HuH-7.5 (cell line): ENCODE measurements around the gene ROR2.
A peak's percentile ranks its signal among the peaks of the same experiment; 100 is the strongest.
"Not testable (repeated sequence)": the region's sequence is repeated elsewhere in the genome, so short reads cannot be mapped to it uniquely, and the experiment has no call there.

Experiments
- DNase-seq: peaks from one replicate; pipeline ENCODE4 v3.0.0; 2011; ENCODE audit warnings: low spot score

Gene ROR2

DNA sequence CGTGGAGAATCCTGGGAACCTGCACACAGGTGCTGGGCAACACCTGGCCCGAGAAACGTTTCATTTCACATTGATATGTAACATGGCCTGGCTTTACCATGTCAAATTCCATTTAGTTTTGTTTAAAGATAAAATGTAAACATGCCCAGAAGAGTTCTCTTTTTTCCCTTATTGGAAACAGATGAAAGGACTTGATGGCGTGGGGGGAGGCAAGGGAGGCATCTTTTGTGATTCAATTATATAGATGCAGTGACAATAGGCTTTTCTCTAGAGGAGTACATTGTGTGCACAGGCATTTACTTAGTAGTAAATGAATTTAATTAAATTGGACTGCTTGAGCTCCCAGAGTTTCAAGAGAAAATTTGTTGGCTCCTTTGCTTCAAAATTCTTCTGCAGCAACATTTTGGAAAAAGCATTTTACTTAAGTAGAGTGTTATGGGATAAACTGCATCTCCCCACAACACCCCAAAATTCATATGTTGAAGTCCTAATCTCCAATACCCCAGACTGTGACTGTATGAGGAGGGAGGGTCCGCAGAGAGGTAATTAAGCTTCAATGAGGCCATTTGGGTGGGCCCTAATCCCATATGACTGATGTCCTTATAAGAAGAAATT, 272.1 kb downstream of the ROR2 start:
- no peak for DNase-seq

DNA sequence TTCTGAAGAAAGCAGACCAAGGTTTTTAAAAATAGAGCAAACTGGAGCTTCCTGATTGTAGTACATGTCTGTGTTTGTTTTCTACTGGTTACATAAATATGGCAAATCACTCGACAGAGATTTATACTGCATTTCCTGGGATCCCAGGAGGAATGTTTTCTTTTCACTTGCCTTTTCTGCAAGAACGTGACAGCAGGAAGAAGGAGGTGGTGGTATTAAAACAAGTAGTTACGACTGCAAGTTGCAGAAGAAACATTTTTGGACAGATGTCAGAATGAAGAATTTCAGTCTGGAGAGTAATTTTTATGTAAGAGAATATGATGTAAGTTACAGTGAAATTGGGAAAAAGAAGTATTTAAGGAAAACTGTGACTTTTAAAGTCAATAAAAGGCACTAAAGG, 272.7 kb downstream of the ROR2 start:
- DNase-seq: no peak

DNA sequence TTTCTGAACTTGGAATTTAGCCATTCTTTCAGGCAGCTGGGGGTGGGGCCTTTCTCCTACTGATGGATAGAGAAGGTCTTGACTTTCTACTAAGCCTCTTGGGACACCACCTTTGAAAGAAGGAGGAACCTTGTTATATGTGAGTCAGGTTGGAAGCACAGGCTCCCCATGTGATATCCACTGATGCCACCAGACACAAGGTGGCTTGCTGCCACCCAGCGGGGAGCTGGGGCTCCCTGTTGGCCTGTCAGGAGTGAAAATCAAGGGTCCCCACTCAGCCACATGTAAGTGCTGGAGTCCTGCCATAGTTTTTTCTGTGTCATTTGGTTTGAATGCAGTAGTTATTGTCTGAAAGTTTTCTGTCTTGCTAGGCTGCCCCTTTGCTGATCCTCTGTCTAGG, 274.0 kb downstream of the ROR2 start:
- no peak for DNase-seq

DNA sequence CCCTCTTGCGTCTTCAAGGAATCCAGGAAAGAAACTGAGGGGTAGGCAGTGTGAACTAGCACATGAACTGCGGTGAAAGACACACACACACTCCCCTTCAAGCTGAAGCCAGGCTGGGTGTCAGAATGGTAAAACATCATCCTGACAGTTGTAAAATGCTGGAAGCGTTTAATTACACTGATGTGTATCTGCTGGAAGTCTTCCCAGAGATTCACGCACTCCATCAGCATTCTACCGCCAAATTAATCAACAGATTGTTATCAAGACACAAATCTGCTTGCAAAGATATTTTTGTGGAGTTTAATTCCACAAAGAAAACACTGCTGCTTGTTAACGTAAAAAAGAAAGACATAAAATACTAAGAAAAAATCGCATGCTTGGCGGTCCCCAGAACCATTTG, 285.4 kb downstream of the ROR2 start:
- no peak for DNase-seq

DNA sequence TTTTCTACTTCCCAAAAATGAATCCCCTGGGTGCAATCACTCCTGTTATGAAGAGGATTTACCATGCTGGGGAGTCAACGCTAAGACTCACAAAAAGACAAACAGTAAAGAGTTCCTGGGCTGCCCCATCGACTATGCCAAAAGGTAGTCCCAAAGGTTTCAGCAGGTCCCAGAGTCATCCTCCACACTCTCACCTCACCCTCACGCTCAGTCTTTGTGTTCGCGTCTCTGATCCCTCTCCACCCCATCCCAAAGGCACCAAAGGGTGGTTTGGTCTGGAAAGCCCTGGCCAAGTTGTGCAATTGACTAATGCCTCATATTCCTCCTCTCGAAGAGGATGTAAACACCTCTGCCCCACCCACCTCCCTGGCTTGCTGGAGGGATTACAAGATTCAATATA, 286.2 kb downstream of the ROR2 start:
- DNase-seq: no peak

DNA sequence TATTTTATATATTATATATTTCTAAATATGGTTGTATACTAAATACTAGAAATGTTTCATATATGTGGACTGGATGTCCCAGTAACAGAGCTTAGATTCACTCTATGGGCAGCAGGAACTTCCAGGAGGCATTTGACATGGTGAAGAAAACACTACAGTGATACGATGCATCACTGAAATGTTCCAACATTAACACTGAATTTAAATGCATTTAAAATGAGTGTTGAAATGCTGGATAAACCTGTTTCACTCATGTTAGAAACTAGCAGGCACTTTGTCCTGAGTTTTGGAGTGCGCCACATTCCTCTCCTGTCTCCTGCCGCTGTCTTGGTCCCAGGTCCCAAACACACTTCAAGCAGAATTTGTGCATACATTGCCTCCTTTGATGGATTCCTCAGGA, 288.6 kb downstream of the ROR2 start:
- no peak for DNase-seq

DNA sequence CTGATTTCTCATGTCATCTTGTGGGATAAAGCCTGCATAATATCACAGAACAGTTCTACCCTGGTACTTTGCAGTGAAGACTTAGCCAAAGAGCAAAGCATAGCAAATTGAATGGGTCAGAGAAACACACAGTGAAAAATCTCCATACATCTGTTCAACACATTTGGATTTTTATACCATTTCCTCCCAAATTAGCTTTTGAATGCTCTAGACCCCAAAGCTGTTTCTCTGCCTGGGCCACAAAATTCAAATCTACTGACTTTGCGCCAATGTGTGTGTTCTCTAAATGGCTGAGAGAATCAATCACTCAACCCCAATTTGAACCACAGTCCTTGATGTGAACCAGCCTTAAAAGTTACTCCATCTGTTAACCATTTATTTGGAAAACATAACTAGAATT, 289.5 kb downstream of the ROR2 start:
- no peak for DNase-seq

DNA sequence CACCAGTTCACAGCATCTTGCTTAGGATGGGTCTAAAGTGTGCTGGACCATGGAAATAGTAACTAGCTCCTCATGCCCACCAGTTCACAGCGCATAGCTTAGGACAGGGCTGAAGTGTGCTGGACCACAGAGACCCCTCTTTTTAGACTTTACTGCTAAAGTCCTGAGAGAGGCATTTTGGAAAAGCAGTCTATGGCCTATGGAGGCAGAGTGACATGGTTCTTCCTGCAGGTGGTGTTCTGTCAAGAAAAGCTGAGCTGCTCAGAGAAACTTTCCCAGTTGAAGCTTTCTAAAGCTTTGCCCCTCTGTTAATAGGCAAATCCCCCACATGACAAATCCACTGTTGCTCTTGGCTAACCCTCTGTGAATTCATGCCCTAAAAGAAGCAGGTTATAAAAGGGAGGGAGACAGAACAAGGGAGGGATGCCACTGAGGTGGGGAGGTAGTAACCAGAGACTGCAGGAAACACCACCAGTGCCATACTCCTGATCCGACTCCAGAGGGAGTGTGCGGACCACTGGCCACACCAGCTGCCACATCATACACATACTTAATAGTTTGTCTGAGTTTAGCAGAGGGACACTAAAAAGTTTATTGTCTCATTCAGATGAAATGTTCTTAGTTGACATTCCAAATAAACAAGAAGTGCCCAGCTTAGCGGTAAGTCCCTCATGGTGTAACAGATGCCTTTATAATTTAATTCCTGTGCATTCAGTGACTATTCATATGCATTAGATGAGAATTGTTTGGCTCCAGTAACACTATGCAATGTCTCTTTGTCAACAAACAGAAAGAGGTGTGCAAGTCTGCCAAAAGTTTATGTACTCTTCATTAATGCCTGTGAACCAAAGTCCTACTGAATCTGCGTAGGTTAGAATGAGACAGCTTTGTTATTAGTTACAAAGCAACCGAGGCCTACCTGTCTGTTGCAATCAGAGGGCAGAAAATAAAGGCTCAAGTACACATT, 290.2 kb downstream of the ROR2 start:
- DNase-seq: peak; percentile 18

DNA sequence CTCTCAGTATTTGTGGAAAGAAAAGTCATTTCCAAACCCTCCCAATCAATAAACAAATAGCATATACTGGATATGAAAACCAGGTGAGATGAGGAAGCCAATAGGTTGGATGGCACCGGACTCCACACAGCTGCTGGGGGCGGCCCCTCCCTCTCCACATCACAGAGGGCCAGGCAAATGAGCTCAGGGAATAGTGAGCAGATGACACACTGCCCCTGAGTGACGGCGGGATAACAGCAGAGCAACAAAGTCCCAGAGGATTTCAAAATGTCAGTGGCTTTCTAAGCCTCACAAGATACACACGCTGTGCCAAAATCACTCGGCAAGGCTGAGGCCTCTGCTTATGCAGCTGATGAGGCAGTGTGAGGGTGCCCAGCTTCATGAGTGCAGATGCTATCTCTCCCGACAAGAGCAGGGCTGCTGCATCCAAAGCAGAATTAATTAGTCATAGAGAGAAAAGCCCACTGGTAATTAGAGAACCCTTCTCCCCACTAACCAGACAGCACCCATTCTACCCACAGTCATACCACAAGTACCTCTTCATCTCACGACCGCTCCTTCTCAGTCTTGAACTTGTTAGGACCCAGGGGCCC, 291.4 kb downstream of the ROR2 start:
- no peak for DNase-seq

DNA sequence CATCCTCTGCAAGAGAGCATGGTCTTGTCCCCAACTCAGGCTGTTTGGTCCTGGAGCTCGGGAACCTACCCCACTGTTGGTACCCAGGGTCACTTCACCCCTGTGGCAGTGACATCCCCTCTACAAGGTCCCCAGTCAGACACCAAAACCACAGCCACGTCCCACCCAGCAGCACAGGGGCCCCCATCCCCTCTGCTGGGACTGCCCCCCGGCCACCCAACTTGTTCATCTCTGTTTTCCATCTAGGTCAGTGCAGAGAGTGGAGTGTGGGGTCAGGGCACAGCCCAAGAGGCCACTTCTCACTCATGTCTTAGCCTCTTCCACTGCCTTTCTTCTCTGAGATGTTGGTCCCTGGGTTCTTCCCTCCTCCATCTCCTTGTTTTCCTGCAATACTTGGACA, 292.5 kb downstream of the ROR2 start:
- no peak for DNase-seq

DNA sequence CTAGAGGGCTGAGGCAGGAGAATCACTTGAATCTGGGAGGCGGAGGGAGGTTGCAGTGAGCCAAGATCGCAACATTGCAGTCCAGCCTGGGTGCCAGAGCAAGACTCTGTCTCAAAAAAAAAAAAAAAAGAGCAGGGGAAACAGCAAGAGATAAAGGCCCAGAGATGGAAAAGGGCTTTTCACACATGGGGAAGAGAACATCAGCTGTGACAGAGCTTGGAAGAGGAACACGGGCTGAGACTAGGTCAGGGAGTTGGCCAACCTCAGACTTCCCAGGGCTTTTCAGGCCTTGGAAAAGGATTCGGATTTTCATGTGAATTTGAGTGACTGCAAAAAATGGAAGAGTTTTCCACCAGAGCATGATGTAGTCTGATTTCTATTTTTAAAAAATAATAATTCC, 294.4 kb downstream of the ROR2 start:
- DNase-seq: no peak

DNA sequence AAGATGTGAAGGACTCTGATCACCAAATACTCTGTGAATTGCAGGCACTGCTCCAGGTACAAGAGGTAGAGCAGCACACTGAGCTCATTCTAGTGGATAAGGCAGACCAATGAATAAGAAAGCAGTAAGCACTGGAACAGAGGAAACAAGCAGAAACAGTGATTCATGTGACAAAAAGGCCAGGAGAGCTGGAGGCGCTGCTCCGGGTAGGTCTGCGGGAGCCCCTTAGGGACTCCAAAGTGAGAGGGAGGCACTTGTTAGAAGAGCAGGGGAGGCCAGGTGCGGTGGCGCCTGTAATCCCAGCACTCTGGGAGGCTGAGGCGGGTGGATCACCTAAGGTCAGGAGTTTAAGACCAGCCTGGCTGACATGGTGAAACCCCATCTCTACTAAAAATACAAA, 294.8 kb downstream of the ROR2 start:
- no peak for DNase-seq

DNA sequence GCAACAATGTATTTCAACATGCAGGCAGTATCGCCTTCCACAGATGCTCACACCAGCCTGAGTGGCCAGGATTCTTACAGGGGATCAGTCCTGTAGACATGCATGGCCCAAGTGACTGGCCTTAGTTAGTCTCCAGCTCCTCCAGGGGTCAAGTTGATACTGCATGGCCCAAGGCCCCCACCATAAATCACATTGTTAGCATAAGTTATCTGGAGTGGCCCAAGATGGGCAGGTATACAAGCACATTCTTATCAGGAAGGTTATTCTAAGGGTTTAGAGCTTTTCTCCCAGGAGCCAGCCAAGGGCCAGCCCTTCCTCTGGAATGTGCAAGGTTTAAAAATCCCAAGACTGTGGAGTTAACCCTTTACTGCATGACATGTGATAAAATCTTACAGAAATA, 295.5 kb downstream of the ROR2 start:
- no peak for DNase-seq

DNA sequence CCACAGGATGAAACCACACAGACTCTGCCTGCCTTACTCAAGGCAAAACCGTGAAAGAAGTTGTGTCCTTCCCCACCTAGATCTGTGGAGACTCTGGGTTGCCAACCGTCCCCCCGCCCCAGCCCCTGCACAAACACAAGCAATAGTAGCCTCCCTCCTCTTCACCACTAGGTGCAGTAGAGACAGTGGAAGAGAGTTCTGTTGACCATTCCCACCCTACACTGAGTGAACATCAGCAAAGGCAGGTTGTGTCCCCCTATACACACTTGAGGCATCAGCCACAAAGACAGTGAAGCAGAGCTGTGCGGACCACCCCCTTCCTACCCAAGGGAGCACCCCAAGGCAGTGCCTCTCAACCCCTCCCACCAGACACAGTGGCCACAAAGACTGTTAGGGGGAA, 302.7 kb downstream of the ROR2 start:
- DNase-seq: no peak

DNA sequence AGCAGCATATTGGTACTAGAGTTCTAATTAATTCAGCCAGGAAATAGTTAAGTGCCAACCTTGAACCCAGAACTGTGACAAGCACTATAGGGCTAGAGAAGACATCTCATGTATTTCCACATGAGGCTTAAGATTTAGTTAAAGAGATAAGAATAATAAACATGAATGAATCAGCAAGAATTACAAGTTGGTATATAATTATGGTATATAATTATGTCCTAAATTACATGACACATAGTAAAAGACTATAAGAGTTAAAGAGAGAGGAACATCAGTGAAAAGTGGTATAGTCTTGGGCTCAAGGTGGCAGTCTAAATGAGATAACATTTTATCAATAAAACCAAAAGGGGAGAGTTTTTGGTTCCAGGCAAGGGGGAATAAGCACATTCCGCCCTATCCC, 303.3 kb downstream of the ROR2 start:
- no peak for DNase-seq

DNA sequence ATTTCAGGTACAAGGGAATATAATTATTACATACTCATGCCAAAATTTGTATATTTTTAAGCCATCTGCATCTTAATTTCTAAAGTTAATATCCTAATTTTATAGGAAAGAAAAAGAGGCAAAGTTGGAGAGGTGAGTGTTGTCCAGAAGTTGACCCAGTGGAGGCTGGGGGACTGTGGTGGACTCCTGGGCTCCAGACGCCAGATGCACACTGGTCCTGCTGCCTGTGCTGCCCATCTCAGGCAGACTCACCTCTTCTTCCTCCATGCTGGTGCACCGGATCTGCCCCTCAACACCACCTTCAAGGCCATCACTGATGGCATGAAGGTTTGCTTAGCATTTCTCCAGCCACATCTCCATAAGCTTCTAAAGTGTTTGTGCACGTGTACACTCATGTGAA, 305.6 kb downstream of the ROR2 start:
- no peak for DNase-seq

DNA sequence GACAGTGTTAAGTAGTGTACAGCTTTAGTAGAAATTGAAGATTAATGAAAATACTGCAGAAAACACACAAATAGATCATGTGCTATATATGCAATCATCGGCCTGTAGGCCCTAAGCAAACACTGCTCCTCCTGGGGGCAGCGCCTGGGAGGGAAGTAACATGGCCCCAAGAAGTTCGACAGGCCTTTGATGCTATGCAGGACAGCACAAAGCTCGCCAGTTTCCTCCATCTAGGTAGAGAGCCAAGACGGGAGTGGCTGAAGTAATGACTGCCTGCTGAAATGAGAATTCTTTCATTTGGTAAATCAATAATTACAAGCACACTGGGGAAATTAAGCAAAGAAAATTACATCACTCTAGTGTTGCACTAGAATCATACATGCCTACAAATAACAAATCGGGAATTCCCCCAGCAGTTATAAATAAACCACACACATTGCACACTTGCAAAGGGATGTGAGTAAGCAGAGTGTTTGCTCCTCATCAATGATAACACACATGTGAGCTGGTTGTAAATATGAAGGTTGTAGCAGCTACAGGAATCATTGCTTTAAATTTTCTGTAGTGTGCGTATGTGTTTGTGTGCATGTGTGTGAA, 306.4 kb downstream of the ROR2 start:
- DNase-seq: no peak

DNA sequence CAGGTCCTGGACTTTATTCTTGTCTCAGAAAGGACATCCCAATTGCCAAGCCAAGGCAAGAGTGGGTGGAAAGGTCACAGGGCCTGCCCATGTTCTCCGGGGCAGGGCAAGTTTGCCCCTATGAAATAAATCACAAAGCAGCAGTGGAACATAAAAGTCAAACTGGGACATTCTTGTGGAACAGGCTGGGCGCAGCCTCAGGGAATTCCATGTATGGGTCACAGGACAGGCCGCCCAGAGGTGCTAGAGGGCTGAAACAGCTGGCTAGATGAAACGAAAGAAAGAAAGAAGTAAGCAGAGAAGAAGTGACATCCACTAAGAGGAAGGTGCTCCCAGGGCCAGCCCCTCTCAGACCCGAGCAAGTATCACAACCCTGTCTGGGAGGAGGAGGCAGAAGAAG, 307.3 kb downstream of the ROR2 start:
- DNase-seq: no peak

DNA sequence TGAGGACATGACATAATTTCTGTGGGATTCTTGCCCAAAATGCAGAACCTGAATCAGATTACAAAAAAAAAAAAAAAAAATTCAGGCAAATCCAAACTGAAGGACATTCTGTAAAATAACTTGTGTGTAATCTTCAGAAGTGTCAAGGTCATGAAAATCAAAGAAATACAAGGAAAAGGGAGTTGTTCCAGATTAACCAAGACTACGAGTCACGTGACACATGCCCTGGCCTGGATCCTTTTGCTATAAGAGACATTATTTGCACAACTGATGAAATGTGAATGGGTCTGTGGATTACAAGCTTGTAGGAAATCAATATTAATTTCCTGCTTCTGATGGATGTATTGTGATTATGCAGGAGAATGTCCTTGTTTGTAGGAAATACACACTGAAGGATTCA, 309.6 kb downstream of the ROR2 start:
- DNase-seq: no peak

DNA sequence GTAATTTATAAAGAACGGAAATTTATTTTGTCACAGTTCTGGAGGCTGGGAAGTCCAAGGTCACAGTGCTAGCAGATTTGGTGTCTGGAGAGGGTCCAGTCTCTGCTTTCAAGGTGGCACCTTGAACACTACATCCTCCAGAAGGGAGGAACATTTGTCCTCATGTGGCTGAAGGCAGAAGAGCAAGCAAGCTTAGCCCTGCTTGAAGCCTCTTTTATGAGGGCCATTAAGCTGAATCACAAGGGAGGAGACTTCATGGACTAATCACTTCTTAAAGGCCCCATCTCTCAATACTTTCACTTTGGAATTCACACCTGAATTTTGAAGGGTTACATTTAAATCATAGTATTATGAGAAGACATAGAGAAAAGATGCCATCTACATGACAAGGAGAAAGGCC, 311.0 kb downstream of the ROR2 start:
- DNase-seq: no peak

DNA sequence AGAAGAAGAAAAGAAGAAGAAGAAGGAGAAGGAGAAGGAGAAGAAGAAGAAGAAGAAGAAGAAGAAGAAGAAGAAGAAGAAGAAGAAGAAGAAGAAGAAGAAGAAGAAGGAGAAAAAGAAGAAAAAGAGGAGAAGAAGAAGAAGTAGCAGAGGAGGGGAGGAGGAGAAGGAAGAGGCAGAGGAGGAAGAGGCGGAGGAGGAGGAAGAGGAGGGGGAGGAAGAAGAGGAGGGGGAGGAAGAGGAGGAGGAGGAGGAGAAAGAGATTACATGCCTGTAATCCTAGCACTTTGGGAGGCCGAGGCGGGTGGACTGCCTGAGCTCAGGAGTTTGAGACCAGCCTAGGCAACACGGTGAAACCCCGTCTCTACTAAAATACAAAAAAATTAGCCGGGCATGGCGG, 315.2 kb downstream of the ROR2 start:
- DNase-seq: not testable (repeated sequence)

DNA sequence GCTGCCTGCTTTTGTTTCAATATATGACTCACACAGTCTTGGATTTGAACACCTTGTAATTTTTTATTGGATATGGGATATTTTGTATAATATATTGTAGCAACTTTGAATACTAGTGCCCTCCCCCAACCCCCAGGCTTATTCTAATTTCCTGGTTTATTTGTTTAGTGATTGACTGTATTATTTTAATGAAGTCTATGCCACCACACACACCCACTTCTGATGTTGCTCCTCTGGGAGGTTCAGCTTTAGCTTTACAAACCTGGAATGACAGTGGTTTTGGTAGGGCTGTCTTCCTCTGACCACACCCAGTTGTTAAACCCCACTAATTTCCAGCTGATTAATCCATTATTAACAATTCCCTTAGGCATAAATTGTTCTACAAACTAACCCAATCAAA, 320.3 kb downstream of the ROR2 start:
- no peak for DNase-seq

DNA sequence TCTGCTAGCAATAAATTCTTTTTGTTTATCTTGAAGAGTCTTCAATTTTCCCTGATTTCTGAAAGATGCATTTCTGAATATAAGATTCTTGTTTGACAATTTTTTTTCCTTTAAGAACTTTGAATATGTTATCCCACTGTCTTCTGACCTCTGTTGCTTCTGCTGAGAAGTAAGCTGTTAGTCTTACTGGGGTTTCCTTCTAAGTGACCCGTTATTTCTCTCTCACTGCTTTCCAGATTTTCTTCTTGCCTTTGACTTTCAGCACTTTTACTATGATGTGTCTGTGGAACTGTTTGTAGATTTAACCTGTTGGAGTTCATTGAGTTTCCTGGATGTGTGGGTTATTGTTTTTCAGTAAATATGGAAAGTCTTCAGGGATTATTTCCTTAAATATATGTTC, 321.1 kb downstream of the ROR2 start:
- DNase-seq: no peak
